Fibroblast of peridontal ligament (primary cell): Measurements from ENCODE around the gene NELFA.

ENCODE experiments used
- DNase-seq: peaks from one replicate; pipeline ENCODE4 v3.0.0-alpha.2; 2010; ENCODE audit errors: extremely low read depth

The NELFA gene

DNA sequence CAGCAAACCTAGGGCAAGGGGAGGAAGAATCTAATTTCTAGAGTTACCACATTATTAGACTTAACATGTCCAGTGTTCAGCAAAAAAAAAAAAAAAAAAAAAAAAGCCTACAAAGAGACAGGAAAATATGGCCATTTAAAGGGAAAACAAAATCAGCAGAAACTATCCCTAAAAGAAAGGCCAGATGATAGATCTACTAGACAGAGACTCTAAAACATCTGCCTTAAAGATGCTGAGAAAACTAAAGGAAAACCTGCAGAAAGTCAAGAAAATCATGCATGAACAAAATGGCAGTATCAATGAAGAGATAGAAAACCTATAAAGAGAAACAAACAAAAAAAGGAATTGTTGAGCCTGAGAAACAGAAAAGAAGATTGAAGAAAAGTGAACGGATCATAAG is 43.8 kb downstream of the NELFA start:
- no peak for DNase-seq

DNA sequence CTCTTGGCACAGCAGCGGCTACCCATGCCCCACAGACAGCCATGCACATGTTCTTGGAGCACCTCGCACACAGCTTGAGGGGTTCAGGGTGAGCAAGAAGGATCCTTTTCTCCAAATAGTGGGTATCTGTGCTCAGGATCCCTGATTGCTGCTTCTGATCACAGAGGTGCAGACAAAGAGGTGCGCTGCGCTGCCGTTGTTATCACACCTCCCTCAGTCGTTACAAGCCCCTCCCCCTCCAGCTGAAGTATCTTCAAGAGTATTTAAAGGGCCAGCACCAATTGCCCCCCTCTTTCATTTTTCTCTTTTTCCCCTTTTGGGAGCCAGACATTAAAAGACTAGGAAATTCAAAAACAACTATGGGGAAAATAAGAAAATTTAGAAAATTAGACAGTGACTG is 44.3 kb downstream of the NELFA start:
- no peak for DNase-seq

- DNase-seq: no peak
Measured at GRCh38 chr4:1962980-1963379, 45.8 kb downstream of the NELFA start.

DNA sequence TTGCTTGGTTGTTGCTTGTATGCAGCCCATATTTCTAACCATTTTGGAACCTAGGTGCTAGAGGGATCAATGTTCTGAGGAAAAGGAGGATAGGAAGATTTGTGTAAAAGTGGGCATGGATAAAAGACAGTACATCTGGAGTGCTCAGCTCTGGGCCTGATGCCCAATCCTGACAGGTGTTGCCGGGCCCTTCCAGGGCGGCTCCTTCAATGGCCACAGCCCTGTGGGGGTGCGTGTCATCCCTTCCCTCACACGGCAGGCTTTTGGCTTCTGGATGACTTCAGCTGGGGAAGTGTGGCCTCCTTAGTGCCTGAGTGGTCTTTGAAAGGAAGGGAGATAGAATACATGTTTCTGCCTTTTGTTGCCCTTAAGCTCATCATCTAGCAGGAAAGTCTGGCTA is 47.2 kb downstream of the NELFA start:
- no peak for DNase-seq

DNA sequence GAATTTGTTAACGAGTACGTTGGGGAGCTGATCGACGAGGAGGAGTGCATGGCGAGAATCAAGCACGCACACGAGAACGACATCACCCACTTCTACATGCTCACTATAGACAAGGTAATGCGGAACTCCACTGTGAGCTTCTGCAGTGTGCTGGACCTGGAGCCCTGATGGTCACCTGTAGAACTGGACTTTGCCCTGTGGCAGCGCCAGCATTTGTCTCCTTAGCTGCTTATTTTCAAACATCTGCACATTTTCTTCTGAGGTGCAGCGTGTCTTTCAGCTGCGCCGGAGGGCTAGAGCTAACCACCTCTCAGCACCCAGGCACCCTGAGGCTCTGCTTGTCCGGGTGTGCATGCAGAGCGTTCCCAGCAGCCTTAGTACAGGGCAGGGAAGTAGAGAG is 47.7 kb downstream of the NELFA start:
- DNase-seq: no peak

DNA sequence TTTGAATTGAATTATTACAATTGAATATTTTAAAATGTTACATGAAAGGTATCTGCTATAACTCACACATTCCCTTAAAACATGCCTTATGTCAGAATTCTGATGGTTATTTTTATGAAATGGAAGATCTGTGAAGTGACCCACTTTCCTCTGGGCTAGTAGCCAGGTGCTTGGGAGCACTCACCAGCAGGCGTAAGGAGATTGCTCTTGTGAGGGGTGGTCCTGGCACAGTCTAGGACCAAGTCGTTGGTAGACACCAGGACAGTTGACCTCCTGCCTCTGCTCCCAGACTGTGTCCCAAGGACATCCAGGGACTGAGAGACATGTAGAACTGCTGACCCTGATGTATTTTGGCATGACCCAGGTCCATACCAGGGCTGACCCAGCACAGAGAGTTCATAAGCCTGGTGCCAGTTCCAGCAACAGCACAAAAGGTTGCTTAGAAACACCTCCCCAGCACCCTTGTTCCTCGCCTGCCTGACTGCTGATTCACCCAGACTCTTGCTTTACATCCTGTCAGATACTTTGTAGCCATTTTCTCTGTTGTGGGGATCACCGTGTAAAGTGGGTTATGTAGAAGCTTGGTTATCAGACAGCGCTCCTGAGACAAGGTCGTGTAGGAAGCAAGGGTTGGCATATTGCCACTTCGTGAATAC is 48.5 kb downstream of the NELFA start:
- DNase-seq: no peak

GRCh38 chr4:1959104-1959384 is 49.7 kb downstream of the NELFA start:
- no peak for DNase-seq

- DNase-seq: no peak
Measured at GRCh38 chr4:1958276-1959103, 50.3 kb downstream of the NELFA start.

GRCh38 chr4:1956631-1957030 is 52.1 kb downstream of the NELFA start:
- no peak for DNase-seq

DNA sequence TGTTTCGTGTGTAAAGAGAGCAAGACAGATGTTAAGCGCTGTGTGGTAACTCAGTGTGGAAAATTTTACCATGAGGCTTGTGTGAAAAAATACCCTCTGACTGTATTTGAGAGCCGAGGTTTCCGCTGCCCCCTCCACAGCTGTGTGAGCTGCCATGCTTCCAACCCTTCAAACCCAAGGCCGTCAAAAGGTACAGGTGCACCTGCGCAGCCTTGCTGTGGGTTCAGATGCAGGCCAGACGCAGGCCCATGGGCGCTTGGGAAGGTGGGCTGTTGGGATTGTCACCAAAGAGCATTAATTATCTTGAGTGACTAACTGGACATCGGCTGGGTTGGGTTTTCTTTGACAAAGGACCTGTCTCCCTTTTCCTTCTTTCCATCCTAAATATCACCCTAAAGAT is 55.4 kb downstream of the NELFA start:
- DNase-seq: no peak

DNA sequence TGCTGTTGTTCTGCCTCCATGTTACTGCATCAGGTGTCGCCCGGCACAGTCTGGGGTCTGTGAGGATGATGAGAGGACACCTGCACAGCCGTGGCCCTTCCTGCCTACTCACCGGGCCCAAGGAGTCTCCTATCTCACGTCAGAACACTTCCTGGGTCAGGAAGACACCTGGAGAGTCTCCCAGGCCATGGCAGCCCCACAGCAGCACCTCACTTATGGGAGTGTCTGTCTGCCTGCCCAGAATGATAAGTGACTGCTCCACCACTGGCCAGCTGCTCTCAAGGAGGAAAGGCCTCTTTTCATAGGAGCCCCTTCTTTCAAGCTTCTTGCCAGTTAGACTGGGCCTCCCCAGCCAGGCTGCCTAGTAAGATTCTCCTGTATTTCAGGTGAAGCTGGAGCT is 56.1 kb downstream of the NELFA start:
- DNase-seq: no peak

GRCh38 chr4:1952058-1952700 is 56.6 kb downstream of the NELFA start:
- no peak for DNase-seq

DNA sequence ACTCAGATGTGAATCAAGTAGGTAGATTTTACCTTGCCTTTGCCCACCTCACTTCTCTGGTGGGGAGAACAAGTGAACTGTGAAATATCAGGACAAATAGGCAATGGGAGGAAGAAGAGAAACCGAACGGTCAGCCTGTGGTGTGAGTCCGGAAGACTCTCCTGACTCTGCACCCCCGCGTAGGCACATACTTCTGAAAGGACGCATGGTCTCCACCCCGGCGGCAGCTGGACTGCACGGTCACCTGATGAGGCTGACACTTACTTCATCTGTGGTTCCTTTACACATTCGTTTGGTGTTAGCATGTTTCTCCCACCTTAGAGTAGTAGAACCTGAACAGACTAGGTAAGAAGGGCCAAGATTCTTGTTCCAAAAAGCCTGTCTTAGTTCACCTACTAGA is 58.4 kb downstream of the NELFA start:
- DNase-seq: no peak

GRCh38 chr4:1948892-1949436 is 59.8 kb downstream of the NELFA start:
- DNase-seq: no peak

DNA sequence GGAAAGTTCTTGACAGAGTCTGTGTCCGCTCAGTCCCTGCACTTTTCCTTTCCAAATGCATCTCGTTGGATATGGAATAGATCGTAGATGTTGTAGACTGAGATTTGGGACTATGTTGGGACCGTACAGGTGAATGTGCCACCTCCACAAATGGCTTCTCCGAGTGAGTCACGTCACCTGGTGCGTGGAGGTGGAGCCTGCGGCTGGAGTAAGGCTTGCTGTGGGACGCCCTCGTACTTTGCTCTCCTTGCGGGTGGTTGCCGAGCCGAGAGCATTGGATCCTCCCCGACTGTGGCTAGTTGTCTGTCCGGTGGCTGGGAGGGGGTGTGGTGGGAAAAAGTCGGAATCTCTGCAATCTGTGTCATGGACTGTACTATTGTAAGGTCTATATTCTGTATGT is 60.5 kb downstream of the NELFA start:
- DNase-seq: no peak

- DNase-seq: no peak
Measured at GRCh38 chr4:1945912-1946311, 62.9 kb downstream of the NELFA start.

DNA sequence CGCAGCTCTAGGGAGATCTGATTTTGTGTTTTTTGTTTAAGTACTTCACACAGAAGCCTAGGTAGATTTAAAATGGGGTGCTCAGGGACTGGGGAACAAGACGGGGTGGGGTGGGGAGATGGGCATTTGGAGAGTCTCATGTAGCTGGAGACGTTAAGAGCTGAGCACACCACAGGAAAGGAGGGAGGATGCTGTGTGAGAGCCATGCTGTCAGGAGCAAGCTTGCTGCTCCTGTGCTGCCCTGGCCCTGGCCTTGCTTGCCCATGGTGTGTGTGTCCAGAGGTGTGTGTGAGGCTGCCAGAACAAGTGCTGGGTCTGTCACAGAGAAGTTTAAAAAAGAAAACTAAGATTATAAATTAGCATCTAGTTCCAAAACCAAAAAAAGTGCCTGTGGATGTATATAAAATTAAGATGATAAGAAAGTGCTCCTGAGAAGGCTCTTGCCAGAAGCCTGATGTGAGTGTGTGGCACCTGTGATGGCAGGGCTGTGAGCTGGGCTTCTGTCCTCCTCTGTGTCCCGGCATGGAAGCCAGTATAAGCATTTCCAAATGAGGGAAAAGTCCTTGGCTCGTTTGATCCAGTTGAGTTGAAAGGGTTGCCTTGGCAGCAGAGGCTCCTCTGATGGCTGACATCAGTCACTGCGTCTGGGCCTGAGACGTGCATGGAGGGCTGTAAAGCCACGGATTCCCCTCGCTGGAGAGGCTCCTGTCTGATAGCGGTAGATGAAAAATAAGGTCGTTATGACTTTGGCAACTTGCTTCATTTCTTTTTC is 63.5 kb downstream of the NELFA start:
- DNase-seq: no peak

GRCh38 chr4:1943928-1944327 is 64.8 kb downstream of the NELFA start:
- DNase-seq: no peak

- no peak for DNase-seq
Measured at GRCh38 chr4:1940566-1940965, 68.2 kb downstream of the NELFA start.

DNA sequence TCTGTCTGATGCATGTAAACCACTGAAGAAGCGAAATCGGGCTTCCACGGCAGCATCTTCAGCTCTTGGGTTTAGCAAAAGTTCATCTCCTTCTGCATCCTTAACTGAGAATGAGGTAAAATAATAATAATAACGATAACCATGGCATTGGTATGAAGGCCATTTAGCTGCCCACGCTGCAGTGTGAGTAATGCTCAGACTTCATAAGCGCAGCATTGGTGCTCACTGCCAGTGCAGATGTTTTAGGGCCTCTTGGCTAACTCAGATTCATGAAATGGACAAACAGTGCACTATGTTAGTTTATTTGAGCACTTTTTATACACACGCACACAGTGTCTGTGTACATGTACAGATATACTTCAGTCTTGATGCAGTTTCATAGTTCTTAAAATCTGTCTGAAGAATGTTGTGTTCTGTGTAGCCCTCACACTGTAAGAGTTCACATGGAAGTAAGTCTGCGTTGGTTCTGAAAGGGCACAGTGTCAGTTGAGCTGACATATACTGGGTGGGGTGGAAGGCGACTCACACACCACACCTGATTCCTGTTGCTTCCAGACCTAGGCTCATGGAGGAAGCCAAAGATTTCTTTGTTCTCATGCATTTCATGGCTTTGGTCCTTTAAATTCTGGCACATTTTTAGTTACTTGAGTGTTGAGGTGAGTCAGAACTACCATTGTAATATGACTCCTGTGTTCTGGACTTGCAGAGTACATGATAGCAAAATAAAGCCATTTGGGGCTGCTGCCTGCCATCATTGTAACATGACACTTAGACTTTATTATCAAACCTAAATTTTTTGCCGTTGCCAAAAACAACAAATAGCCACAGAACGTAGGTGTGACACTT is 68.9 kb downstream of the NELFA start:
- peak; percentile 79 for DNase-seq

GRCh38 chr4:1938027-1938426 is 70.7 kb downstream of the NELFA start:
- DNase-seq: no peak
